Stomach (tissue), 9 donors: ENCODE data around the gene TRIOBP. TPM values are rescaled to one million over a fixed set of nuclear protein-coding genes. Genes with fewer than 3 reads are reported as not detected.

Experiments used
- DNase-seq, 2 donors: peaks; one replicate each; pipeline versions ENCODE4 v3.0.0 to v3.0.0-alpha.2; 2013 to 2019
- H3K27ac ChIP-seq, 5 donors: fragments of 200-600 bp in 4 of 5; sonication (generic) in 4 of 5; one replicate each; pipeline ENCODE4 v1.5.1; 2013 to 2019; ENCODE audit warnings: mild to moderate bottlenecking in 1 of 5, moderate library complexity in 1 of 5
- H3K27me3 ChIP-seq, 3 donors: fragments of 200-600 bp; sonication (generic); one replicate each; pipeline ENCODE4 v1.5.1; 2017 to 2019; ENCODE audit warnings: mixed run types in 1 of 3
- H3K36me3 ChIP-seq, 4 donors: fragments of 200-600 bp; sonication (generic); 1 replicate in 3 of 4; 2 replicates in 1 of 4; pipeline ENCODE4 v1.5.1; 2016 to 2019
- H3K4me1 ChIP-seq, 4 donors: fragments of 200-600 bp; sonication (generic); one replicate each; pipeline ENCODE4 v1.5.1; 2016 to 2019
- H3K4me3 ChIP-seq, 4 donors: fragments of 200-600 bp; sonication (generic) in 3 of 4; one replicate each; pipeline ENCODE4 v1.5.1; 2016 to 2019; ENCODE audit warnings: mild to moderate bottlenecking in 1 of 4
- H3K9me3 ChIP-seq, 4 donors: fragments of 200-600 bp; sonication (generic); one replicate each; pipeline ENCODE4 v1.5.1; 2016 to 2019
- EP300 ChIP-seq: sonication (generic); formaldehyde crosslinking; IDR thresholded peaks from one replicate; pipeline ENCODE4 v1.6.1; 2017; ENCODE audit warnings: antibody characterized with exemption
- POLR2A ChIP-seq, 4 donors: fragments of 450-650 bp; IDR thresholded peaks; one replicate each; pipeline ENCODE4 v1.6.1; 2016; ENCODE audit warnings: antibody characterized with exemption in 4 of 4, control low read depth in 2 of 4, mild to moderate bottlenecking in 1 of 4, moderate library complexity in 1 of 4
- POLR2AphosphoS5 ChIP-seq, 3 donors: sonication (generic); formaldehyde crosslinking; IDR thresholded peaks; one replicate each; pipeline ENCODE4 v1.6.1; 2016; ENCODE audit warnings: antibody characterized with exemption in 3 of 3
- WGBS, 5 donors: extraction: QIAGEN DNeasy Blood & Tissue Kit in 3 of 5; methylation state at CpG; one replicate each; pipeline versions ENCODE4 v1.1.5 to v1.1.7; 2013 to 2018; 5-methylcytosine and 5-hydroxymethylcytosine counted together
- intact Hi-C: fragments of 100-400 bp; cut with DNase I; formaldehyde crosslinking; loops from one replicate; pipeline ENCODE4 v1.15.1; 2023; ENCODE audit warnings: low total_unique reads
- polyA plus RNA-seq, 3 donors: library from polyadenylated mRNA; stranded (reverse); fragments of 200-250 nt; gene quantifications; one replicate each; pipeline ENCODE4 v1.2.3, GENCODE V29; 2013
- total RNA-seq, 5 donors: library from RNA; depleted of rRNA; stranded (reverse); fragments of >200 nt; gene quantifications; one replicate each; pipeline versions ENCODE4 v1.1.0 to v1.2.3, GENCODE V29; 2014 to 2016
- TF ChIP-seq, protein P1 (sequence below), 7 experiments: fragments of 450-650 bp in 4 of 7; fragments of 200-600 bp in 3 of 7; sonication (generic) in 3 of 7; IDR thresholded peaks; one replicate each; pipeline ENCODE4 v1.5.1; 2016 to 2019; ENCODE audit warnings: antibody characterized with exemption in 7 of 7, control low read depth in 2 of 7, mild to moderate bottlenecking in 1 of 7
- donor health status: healthy with polysubstance abuse.
- donor health status: Bipolar disorder and iron deficiency.
- donor health status: healthy.

Gene TRIOBP
- total and polyA plus RNA-seq, 8 donors, result 30.6 to 355 (median 86.1) TPM

DNA sequence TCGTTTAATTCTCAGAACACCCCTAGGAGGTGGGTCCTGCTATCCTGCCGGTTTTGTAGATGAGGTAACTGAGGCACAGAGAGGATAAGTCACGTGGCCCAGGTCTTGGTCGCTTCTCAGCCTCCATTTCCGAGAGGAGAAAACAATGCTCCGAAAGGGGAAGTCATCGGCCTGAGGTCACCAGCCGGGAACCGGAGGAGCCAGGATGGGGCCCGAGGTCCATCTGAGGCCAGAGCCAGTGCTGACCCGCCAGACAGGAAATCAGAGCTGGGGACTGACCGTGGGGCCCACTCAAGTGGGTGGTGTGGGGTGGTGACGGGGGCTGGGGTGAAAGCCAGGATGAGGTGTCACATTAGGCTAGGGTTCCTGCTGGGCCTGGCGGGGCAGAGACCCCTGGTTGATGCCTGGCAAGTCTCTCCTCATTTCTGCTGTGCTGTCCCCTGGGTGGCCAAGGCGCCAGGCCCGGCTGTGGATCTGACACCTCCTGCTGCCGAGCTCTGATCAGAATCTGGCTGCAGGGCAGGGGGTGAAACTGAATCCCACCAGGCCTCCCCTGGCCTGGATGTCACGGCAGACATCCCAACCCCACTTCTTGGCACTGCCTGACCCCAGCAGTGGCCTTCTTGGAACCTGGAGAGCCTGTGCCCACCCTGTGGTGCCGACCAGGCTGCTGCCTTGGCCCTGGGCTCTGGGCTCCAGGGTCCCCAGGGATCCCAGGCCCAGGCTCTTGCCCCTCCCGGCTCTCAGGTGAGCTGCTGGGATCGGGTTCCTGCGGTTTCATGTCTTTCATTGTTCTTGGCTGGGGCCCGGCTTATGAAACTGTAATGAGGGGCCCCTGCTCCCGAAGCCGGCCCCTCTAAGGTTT, 12.0 kb downstream of the TRIOBP start:
- Histone ChIP-seq H3K4me3 (no peak overlapping the region), H3K9me3 (no peaks in the 10 kb centered on the region), H3K4me1 (no peaks in the 10 kb centered on the region), H3K27ac (no peak overlapping the region), H3K36me3 (no peaks in the 10 kb centered on the region), H3K27me3 (no peaks in the 10 kb centered on the region)
- DNase-seq, result no peak
- intact Hi-C loops, result no loop called here
- TF ChIP-seq POLR2AphosphoS5 (IDR thresholded peaks at IDR 0.05) (no peak), POLR2A (IDR thresholded peaks at IDR 0.05) (no peak), EP300 (no peak)
- TF ChIP-seq, protein P1, sequence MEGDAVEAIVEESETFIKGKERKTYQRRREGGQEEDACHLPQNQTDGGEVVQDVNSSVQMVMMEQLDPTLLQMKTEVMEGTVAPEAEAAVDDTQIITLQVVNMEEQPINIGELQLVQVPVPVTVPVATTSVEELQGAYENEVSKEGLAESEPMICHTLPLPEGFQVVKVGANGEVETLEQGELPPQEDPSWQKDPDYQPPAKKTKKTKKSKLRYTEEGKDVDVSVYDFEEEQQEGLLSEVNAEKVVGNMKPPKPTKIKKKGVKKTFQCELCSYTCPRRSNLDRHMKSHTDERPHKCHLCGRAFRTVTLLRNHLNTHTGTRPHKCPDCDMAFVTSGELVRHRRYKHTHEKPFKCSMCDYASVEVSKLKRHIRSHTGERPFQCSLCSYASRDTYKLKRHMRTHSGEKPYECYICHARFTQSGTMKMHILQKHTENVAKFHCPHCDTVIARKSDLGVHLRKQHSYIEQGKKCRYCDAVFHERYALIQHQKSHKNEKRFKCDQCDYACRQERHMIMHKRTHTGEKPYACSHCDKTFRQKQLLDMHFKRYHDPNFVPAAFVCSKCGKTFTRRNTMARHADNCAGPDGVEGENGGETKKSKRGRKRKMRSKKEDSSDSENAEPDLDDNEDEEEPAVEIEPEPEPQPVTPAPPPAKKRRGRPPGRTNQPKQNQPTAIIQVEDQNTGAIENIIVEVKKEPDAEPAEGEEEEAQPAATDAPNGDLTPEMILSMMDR (IDR thresholded peaks at IDR 0.05), result no peak
- WGBS, 5 donors, result 72 to 91% (median 88%) methylated on average over 14 to 25 of the region's 25 CpGs

DNA sequence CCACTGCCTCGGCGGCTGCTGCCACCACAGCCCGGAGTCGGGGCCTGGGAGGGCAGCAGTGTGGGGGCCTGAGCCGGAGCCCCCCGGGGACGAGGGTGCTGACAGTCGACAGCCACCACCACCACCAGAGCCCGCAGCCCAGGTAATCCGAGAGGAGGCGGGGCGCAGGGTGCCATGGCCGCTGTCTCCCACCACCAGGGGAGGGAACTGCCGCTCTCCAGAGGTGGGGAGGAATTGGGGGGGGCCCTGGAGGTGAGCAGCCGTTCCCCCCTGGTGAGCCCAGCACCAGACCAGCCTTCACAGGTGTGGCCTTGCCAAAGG, 12.6 kb downstream of the TRIOBP start:
- no peaks in the 10 kb centered on the region for H3K4me1 ChIP-seq
- intact Hi-C loops, result no loop called here
- H3K27me3 ChIP-seq, result no peaks in the 10 kb centered on the region
- no peaks in the 10 kb centered on the region for H3K9me3 ChIP-seq
- H3K27ac ChIP-seq, result no peak overlapping the region
- no peak overlapping the region for H3K4me3 ChIP-seq
- TF ChIP-seq POLR2AphosphoS5 (IDR thresholded peaks at IDR 0.05), result no peak
- TF ChIP-seq POLR2A (IDR thresholded peaks at IDR 0.05), result no peak
- TF ChIP-seq, protein P1 (IDR thresholded peaks at IDR 0.05), result no peak
- TF ChIP-seq EP300, result no peak
- DNase-seq, result no peak
- WGBS, 5 donors, result 95 to 97% (median 97%) methylated on average over 5 to 15 of the region's 15 CpGs
- no peaks in the 10 kb centered on the region for H3K36me3 ChIP-seq

DNA sequence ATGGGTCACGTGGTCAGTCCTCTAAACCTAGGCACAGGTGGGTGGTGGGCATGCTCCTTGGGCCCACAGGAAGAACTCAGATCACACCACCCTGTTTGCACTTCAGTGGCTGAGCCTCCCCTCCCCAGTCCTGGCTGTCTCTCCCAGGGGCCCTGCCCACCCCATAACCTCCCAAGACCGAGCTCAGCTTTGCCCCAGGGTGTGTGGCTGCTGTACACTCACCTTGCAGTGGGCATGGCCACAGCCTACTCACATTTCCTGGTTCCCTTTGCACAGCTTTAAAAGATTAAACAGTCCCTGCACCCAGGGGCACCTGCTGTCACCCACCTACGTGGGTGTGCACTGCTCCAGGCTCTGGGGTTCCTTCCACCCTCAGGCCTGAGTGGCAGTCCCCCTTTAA, 13.8 kb downstream of the TRIOBP start:
- intact Hi-C loops, result no loop called here
- H3K4me1 ChIP-seq, result no peaks in the 10 kb centered on the region
- peak in 1 of 2 donors; percentile 32 for DNase-seq
- no peak overlapping the region for H3K4me3 ChIP-seq
- WGBS, 5 donors, result 46 to 90% (median 79%) methylated on average over 2 to 3 of the region's 3 CpGs
- H3K27me3 ChIP-seq, result no peaks in the 10 kb centered on the region
- no peaks in the 10 kb centered on the region for H3K9me3 ChIP-seq
- TF ChIP-seq POLR2AphosphoS5 (IDR thresholded peaks at IDR 0.05) (no peak), POLR2A (IDR thresholded peaks at IDR 0.05) (no peak), EP300 (no peak)
- TF ChIP-seq, protein P1 (IDR thresholded peaks at IDR 0.05), result no peak
- H3K36me3 ChIP-seq, result no peaks in the 10 kb centered on the region
- no peak overlapping the region for H3K27ac ChIP-seq

DNA sequence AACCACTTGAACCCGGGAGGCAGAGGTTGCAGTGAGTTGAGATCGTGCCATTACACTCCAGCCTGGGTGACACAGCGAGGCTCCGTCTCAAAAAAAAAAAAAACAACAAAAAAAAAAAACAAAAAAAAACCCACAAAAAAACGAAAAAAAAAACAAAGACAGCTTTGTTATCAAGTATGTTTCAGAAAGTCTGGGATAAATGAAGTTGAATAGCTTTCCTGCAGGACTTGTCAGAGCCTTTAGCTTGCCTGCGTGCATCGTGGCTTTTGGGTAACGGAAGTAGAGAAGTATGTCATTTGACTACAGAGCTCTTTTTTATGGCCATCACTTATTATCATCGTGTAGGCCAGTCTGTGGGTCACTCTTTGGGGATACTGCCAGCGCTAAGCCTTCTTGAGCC, 14.6 kb downstream of the TRIOBP start:
- Histone ChIP-seq H3K4me3 (no peak overlapping the region), H3K9me3 (no peaks in the 10 kb centered on the region), H3K36me3 (no peaks in the 10 kb centered on the region), H3K4me1 (no peaks in the 10 kb centered on the region), H3K27ac (no peak overlapping the region), H3K27me3 (no peaks in the 10 kb centered on the region)
- no peak for DNase-seq
- no peak for TF ChIP-seq POLR2AphosphoS5 (IDR thresholded peaks at IDR 0.05)
- TF ChIP-seq, protein P1 (IDR thresholded peaks at IDR 0.05), result no peak
- no peak for TF ChIP-seq POLR2A (IDR thresholded peaks at IDR 0.05)
- TF ChIP-seq EP300, result no peak
- intact Hi-C loops, result no loop called here
- WGBS, 5 donors, result 87 to 92% (median 91%) methylated on average over 9 to 10 of the region's 10 CpGs
